HepG2 (cell line): ENCODE data around the gene TRANK1. TPM values are rescaled to one million over a fixed set of nuclear protein-coding genes. Genes with fewer than 3 reads are reported as not detected.

Experiments used
- ADNP ChIP-seq: sonication (generic); formaldehyde crosslinking; IDR thresholded peaks from 2 replicates; pipeline ENCODE4 v1.4.0; 2020; ENCODE audit warnings: missing genetic modification reagents
- BORCS8-MEF2B ChIP-seq: sonication (generic); formaldehyde crosslinking; IDR thresholded peaks from 2 replicates; pipeline ENCODE4 v1.8.0; 2022; ENCODE audit warnings: mild to moderate bottlenecking, missing genetic modification reagents
- ETV6 ChIP-seq: sonication (generic); formaldehyde crosslinking; conservative IDR thresholded peaks from 2 replicates; pipeline ENCODE4 v1.4.0; 2020; ENCODE audit warnings: missing genetic modification reagents
- GTF3A ChIP-seq: sonication (generic); formaldehyde crosslinking; conservative IDR thresholded peaks from 2 replicates; pipeline ENCODE4 v1.4.0; 2020; ENCODE audit warnings: mild to moderate bottlenecking, missing genetic modification reagents
- HNRNPH1 ChIP-seq: fragments of 200-400 bp; formaldehyde crosslinking; optimal IDR thresholded peaks from 2 replicates; pipeline ENCODE3; 2017; ENCODE audit warnings: mild to moderate bottlenecking, low read depth, low read length
- NFRKB ChIP-seq: fragments of 450-650 bp; IDR thresholded peaks from 2 replicates; pipeline ENCODE4 v1.6.1; 2017
- PHF20 ChIP-seq: sonication (generic); formaldehyde crosslinking; IDR thresholded peaks from 2 replicates; pipeline ENCODE4 v1.5.0; 2020; ENCODE audit warnings: mild to moderate bottlenecking, missing genetic modification reagents
- SAFB2 ChIP-seq: sonication (generic); formaldehyde crosslinking; IDR thresholded peaks from 2 replicates; pipeline ENCODE4 v1.5.1; 2020; ENCODE audit warnings: missing genetic modification reagents, low read depth, mild to moderate bottlenecking, borderline replicate concordance
- SOX13 ChIP-seq, 3 experiments: fragments of 450-650 bp in 1 of 3; sonication (generic) in 1 of 3; formaldehyde crosslinking in 1 of 3; IDR thresholded peaks in 2 of 3; conservative IDR thresholded peaks in 1 of 3; 2 replicates each; pipeline versions ENCODE4 v1.5.0 to v1.6.1; 2016 to 2020; ENCODE audit warnings: antibody characterized with exemption in 1 of 3, mild to moderate bottlenecking in 1 of 3, missing compliant biosample characterization in 1 of 3, missing genetic modification reagents in 1 of 3, moderate library complexity in 1 of 3
- ZBTB7A ChIP-seq: sonication (generic); formaldehyde crosslinking; IDR thresholded peaks from 2 replicates; pipeline ENCODE4 v1.8.0; 2022; ENCODE audit warnings: mild to moderate bottlenecking, missing genetic modification reagents
- ZIK1 ChIP-seq: sonication (generic); formaldehyde crosslinking; IDR thresholded peaks from 2 replicates; pipeline ENCODE4 v1.5.0; 2020; ENCODE audit warnings: mild to moderate bottlenecking, low read depth, missing genetic modification reagents, borderline replicate concordance
- ZNF124 ChIP-seq: sonication (generic); formaldehyde crosslinking; IDR thresholded peaks from 2 replicates; pipeline ENCODE4 v1.4.0; 2020; ENCODE audit warnings: missing genetic modification reagents
- ZNF446 ChIP-seq: sonication (generic); formaldehyde crosslinking; IDR thresholded peaks from 2 replicates; pipeline ENCODE4 v1.5.0; 2020; ENCODE audit warnings: mild to moderate bottlenecking, missing genetic modification reagents
- polyA plus RNA-seq, 8 experiments: library from polyadenylated mRNA; depleted of rRNA in 3 of 8; stranded (reverse) in 7 of 8; unstranded in 1 of 8; fragments of >200 nt; fragmentation: Illumina TruSeq in 4 of 8; extraction: Trizol in 4 of 8; gene quantifications; 2 replicates each; pipeline versions ENCODE4 v1.2.1 to v1.2.3, GENCODE V29; 2011 to 2016; ENCODE audit warnings: low read depth in 4 of 8, missing spikeins in 1 of 8, mixed read lengths in 1 of 8; ENCODE audit not compliant: insufficient read depth in 1 of 8
- total RNA-seq, 5 experiments: library from RNA; depleted of rRNA; stranded (reverse); fragments of >200 nt; fragmentation: Illumina TruSeq; extraction: Trizol; gene quantifications; 2 replicates each; pipeline ENCODE4 v1.2.3, GENCODE V29; 2016; ENCODE audit warnings: low read depth in 1 of 5
- TF ChIP-seq, protein P1 (sequence below): sonication (generic); formaldehyde crosslinking; IDR thresholded peaks from 2 replicates; pipeline ENCODE4 v1.5.0; 2020; ENCODE audit warnings: missing genetic modification reagents, mild to moderate bottlenecking, borderline replicate concordance
- TF ChIP-seq, protein P2 (sequence below): sonication (generic); formaldehyde crosslinking; IDR thresholded peaks from 2 replicates; pipeline ENCODE4 v1.5.1; 2020; ENCODE audit warnings: mild to moderate bottlenecking, missing genetic modification reagents, moderate library complexity
- TF ChIP-seq, protein P3 (sequence below): IDR thresholded peaks from 2 replicates; pipeline ENCODE4 v1.6.1; 2016; ENCODE audit warnings: low read depth, missing genetic modification reagents, missing compliant biosample characterization

TRANK1 gene
- total and polyA plus RNA-seq, 2 of the 13 experiments (the other 11 are each of a cell fraction or from before 2014, with no cell fraction given): 0.13 to 0.32 TPM

DNA sequence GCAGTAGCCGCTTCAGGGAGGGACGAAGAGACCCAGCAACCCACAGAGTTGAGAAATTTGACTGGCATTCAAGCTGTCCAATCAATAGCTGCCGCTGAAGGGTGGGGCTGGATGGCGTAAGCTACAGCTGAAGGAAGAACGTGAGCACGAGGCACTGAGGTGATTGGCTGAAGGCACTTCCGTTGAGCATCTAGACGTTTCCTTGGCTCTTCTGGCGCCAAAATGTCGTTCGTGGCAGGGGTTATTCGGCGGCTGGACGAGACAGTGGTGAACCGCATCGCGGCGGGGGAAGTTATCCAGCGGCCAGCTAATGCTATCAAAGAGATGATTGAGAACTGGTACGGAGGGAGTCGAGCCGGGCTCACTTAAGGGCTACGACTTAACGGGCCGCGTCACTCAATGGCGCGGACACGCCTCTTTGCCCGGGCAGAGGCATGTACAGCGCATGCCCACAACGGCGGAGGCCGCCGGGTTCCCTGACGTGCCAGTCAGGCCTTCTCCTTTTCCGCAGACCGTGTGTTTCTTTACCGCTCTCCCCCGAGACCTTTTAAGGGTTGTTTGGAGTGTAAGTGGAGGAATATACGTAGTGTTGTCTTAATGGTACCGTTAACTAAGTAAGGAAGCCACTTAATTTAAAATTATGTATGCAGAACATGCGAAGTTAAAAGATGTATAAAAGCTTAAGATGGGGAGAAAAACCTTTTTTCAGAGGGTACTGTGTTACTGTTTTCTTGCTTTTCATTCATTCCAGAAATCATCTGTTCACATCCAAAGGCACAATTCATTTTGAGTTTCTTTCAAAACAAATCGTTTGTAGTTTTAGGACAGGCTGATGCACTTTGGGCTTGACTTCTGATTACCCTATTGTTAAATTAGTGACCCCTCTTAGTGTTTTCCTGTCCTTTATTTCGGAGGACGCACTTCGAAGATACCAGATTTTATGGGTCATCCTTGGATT is 48.8 kb upstream of the TRANK1 start, which contains the start of gene MLH1 (continued):
- TF ChIP-seq, protein P1, sequence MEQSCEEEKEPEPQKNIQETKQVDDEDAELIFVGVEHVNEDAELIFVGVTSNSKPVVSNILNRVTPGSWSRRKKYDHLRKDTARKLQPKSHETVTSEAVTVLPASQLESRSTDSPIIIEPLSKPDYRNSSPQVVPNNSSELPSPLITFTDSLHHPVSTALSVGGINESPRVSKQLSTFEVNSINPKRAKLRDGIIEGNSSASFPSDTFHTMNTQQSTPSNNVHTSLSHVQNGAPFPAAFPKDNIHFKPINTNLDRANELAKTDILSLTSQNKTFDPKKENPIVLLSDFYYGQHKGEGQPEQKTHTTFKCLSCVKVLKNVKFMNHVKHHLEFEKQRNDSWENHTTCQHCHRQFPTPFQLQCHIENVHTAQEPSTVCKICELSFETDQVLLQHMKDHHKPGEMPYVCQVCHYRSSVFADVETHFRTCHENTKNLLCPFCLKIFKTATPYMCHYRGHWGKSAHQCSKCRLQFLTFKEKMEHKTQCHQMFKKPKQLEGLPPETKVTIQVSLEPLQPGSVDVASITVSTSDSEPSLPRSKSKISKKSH (CRISPR knock-in tag): no peak
- TF ChIP-seq ZNF446 (CRISPR knock-in tag): no peak
- TF ChIP-seq, protein P2, sequence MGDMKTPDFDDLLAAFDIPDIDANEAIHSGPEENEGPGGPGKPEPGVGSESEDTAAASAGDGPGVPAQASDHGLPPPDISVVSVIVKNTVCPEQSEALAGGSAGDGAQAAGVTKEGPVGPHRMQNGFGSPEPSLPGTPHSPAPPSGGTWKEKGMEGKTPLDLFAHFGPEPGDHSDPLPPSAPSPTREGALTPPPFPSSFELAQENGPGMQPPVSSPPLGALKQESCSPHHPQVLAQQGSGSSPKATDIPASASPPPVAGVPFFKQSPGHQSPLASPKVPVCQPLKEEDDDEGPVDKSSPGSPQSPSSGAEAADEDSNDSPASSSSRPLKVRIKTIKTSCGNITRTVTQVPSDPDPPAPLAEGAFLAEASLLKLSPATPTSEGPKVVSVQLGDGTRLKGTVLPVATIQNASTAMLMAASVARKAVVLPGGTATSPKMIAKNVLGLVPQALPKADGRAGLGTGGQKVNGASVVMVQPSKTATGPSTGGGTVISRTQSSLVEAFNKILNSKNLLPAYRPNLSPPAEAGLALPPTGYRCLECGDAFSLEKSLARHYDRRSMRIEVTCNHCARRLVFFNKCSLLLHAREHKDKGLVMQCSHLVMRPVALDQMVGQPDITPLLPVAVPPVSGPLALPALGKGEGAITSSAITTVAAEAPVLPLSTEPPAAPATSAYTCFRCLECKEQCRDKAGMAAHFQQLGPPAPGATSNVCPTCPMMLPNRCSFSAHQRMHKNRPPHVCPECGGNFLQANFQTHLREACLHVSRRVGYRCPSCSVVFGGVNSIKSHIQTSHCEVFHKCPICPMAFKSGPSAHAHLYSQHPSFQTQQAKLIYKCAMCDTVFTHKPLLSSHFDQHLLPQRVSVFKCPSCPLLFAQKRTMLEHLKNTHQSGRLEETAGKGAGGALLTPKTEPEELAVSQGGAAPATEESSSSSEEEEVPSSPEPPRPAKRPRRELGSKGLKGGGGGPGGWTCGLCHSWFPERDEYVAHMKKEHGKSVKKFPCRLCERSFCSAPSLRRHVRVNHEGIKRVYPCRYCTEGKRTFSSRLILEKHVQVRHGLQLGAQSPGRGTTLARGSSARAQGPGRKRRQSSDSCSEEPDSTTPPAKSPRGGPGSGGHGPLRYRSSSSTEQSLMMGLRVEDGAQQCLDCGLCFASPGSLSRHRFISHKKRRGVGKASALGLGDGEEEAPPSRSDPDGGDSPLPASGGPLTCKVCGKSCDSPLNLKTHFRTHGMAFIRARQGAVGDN (CRISPR knock-in tag): peak; percentile 85
- no peak for TF ChIP-seq SOX13 (IDR thresholded peaks at IDR 0.05)
- no peak for TF ChIP-seq SOX13 (CRISPR knock-in tag; conservative IDR thresholded peaks at IDR 0.05 in 1 of 2, IDR thresholded peaks at IDR 0.05 in 1 of 2)
- no peak for TF ChIP-seq GTF3A (CRISPR knock-in tag)
- no peak for TF ChIP-seq HNRNPH1
- no peak for TF ChIP-seq ZIK1
- TF ChIP-seq, protein P3, sequence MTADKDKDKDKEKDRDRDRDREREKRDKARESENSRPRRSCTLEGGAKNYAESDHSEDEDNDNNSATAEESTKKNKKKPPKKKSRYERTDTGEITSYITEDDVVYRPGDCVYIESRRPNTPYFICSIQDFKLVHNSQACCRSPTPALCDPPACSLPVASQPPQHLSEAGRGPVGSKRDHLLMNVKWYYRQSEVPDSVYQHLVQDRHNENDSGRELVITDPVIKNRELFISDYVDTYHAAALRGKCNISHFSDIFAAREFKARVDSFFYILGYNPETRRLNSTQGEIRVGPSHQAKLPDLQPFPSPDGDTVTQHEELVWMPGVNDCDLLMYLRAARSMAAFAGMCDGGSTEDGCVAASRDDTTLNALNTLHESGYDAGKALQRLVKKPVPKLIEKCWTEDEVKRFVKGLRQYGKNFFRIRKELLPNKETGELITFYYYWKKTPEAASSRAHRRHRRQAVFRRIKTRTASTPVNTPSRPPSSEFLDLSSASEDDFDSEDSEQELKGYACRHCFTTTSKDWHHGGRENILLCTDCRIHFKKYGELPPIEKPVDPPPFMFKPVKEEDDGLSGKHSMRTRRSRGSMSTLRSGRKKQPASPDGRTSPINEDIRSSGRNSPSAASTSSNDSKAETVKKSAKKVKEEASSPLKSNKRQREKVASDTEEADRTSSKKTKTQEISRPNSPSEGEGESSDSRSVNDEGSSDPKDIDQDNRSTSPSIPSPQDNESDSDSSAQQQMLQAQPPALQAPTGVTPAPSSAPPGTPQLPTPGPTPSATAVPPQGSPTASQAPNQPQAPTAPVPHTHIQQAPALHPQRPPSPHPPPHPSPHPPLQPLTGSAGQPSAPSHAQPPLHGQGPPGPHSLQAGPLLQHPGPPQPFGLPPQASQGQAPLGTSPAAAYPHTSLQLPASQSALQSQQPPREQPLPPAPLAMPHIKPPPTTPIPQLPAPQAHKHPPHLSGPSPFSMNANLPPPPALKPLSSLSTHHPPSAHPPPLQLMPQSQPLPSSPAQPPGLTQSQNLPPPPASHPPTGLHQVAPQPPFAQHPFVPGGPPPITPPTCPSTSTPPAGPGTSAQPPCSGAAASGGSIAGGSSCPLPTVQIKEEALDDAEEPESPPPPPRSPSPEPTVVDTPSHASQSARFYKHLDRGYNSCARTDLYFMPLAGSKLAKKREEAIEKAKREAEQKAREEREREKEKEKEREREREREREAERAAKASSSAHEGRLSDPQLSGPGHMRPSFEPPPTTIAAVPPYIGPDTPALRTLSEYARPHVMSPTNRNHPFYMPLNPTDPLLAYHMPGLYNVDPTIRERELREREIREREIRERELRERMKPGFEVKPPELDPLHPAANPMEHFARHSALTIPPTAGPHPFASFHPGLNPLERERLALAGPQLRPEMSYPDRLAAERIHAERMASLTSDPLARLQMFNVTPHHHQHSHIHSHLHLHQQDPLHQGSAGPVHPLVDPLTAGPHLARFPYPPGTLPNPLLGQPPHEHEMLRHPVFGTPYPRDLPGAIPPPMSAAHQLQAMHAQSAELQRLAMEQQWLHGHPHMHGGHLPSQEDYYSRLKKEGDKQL (CRISPR knock-in tag): no peak
- TF ChIP-seq ETV6 (CRISPR knock-in tag): no peak
- TF ChIP-seq NFRKB: no peak
- TF ChIP-seq SAFB2 (CRISPR knock-in tag): peak; percentile 10; the same call in 1 of the 2 replicates
- peak; percentile 11; the same call in 1 of the 2 replicates for TF ChIP-seq ZNF124 (CRISPR knock-in tag)
- TF ChIP-seq ADNP (CRISPR knock-in tag): no peak
- TF ChIP-seq ZBTB7A (CRISPR knock-in tag): no peak
- TF ChIP-seq BORCS8-MEF2B: no peak
- TF ChIP-seq PHF20 (CRISPR knock-in tag): peak; percentile 85
